ENCODE measurements around the gene VSIR.

- TF ChIP-seq, protein P1, sequence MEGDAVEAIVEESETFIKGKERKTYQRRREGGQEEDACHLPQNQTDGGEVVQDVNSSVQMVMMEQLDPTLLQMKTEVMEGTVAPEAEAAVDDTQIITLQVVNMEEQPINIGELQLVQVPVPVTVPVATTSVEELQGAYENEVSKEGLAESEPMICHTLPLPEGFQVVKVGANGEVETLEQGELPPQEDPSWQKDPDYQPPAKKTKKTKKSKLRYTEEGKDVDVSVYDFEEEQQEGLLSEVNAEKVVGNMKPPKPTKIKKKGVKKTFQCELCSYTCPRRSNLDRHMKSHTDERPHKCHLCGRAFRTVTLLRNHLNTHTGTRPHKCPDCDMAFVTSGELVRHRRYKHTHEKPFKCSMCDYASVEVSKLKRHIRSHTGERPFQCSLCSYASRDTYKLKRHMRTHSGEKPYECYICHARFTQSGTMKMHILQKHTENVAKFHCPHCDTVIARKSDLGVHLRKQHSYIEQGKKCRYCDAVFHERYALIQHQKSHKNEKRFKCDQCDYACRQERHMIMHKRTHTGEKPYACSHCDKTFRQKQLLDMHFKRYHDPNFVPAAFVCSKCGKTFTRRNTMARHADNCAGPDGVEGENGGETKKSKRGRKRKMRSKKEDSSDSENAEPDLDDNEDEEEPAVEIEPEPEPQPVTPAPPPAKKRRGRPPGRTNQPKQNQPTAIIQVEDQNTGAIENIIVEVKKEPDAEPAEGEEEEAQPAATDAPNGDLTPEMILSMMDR (conservative IDR thresholded peaks at IDR 0.05), result no peak
- TF ChIP-seq EZH2 (IDR thresholded peaks at IDR 0.05; ENCODE audit: low read depth), result no peak
Observed at GRCh38 chr10:71815515-71816130, 42.3 kb upstream of the VSIR start.

All from PC-9 (cell line).